Mucosa of rectum (tissue), 2 donors: ENCODE measurements around the gene PBX1.

Source experiments
- H3K27ac ChIP-seq, 2 donors: one replicate each; pipeline ENCODE4 v1.7.0; 2013; ENCODE audit warnings: inconsistent platforms in 2 of 2, low read depth in 2 of 2, low read length in 2 of 2
- H3K27me3 ChIP-seq, 2 donors: one replicate each; pipeline ENCODE4 v1.7.0; 2013; ENCODE audit warnings: low read length in 2 of 2; ENCODE audit not compliant: control insufficient read depth in 2 of 2, insufficient read depth in 2 of 2
- H3K36me3 ChIP-seq, 2 donors: one replicate each; pipeline ENCODE4 v1.7.0; 2013; ENCODE audit warnings: low read length in 2 of 2; ENCODE audit not compliant: control insufficient read depth in 2 of 2, insufficient read depth in 2 of 2
- H3K4me1 ChIP-seq, 2 donors: one replicate each; pipeline ENCODE4 v1.7.0; 2013; ENCODE audit warnings: low read length in 2 of 2, mild to moderate bottlenecking in 1 of 2; ENCODE audit not compliant: control insufficient read depth in 2 of 2, insufficient read depth in 2 of 2
- H3K4me3 ChIP-seq, 2 donors: one replicate each; pipeline ENCODE4 v1.7.0; 2013; ENCODE audit warnings: low read length in 2 of 2
- H3K9ac ChIP-seq, 2 donors: one replicate each; pipeline ENCODE4 v1.7.0; 2013; ENCODE audit warnings: low read length in 2 of 2, low read depth in 1 of 2, mild to moderate bottlenecking in 1 of 2
- H3K9me3 ChIP-seq, 2 donors: one replicate each; pipeline ENCODE4 v1.7.0; 2013; ENCODE audit warnings: low read length in 2 of 2; ENCODE audit not compliant: control insufficient read depth in 2 of 2
- donor health status: healthy.
- donor health status: Normal muscosa, but diverticular disease.

Gene PBX1

GRCh38 chr1:164701189-164701761, 142.3 kb downstream of the PBX1 start:
- H3K36me3 ChIP-seq = no peaks in the 10 kb centered on the region
- H3K4me1 ChIP-seq = peaks cover 10 to 31% of the 10 kb centered on the region in 2 donors
- no peaks in the 10 kb centered on the region for H3K9me3 ChIP-seq
- no peak overlapping the region for H3K9ac ChIP-seq
- no peaks in the 10 kb centered on the region for H3K27me3 ChIP-seq
- H3K4me3 ChIP-seq = no peak overlapping the region
- no peak overlapping the region for H3K27ac ChIP-seq

DNA sequence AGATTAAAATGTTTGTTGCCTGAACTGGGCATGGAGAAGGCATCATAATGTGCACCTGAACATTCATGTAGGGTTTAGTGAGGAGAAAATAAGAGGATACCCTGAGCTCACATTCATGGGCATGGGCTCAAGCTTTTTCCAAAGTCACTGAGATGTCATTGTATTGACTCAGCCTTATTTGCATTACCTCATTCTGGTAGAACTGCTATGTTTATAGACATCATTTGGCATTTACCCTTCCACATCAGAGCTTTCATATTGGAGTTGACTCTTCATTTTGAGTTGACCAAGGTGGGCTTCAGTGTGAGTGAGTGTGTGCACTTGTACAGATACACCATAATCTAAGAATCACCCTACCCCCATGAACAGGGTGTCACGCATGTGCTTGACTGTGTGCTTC, 143.2 kb downstream of the PBX1 start:
- H3K36me3 ChIP-seq = no peaks in the 10 kb centered on the region
- H3K27me3 ChIP-seq = no peaks in the 10 kb centered on the region
- H3K27ac ChIP-seq = no peak overlapping the region
- no peak overlapping the region for H3K4me3 ChIP-seq
- no peaks in the 10 kb centered on the region for H3K9me3 ChIP-seq
- no peak overlapping the region for H3K9ac ChIP-seq
- peaks cover 18 to 39% of the 10 kb centered on the region in 2 donors for H3K4me1 ChIP-seq

DNA sequence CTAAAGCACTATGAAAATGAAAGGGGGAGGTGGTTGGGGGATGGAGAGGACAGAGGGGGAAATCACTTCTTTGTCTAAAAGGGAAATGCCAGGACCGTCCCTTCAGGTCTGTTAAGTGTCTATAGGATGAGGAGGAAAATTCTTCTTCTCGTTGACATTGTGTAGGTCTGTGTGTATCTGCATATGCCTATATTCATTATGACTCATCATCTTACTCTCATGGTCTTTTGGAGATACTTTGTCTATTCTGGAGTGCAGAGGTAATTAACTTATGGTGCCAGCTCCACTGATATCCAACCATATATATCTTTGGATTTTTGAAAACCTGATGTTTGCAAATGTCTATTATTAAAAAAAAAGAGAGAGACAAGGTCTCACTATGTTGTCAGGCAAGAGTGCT, 143.7 kb downstream of the PBX1 start:
- Histone ChIP-seq H3K9ac (no peak overlapping the region), H3K4me1 (peaks cover 22 to 43% of the 10 kb centered on the region in 2 donors), H3K4me3 (no peak overlapping the region), H3K9me3 (no peaks in the 10 kb centered on the region), H3K27me3 (no peaks in the 10 kb centered on the region), H3K36me3 (no peaks in the 10 kb centered on the region), H3K27ac (no peak overlapping the region)

DNA sequence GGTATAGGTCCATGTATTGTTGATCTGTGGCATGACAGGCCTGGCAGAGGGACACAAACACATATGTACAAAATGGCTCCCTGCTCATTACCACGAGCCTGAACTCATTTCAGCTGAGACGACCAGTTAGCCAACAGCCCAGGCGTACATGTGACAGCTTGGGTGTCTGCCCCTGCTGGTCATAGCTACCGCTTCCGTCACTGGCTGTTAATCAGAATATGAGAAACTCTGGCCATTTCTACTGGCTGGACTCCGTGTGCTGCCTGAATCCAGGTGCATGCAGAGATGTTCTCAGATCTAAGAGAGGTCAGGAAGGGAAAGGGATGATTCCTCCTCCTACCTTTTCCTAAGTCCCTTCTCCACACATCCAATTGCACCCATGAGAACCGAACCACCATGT, 144.5 kb downstream of the PBX1 start:
- peak overlapping the region; percentile 8 to 26 for H3K27ac ChIP-seq
- no peak overlapping the region for H3K9ac ChIP-seq
- no peaks in the 10 kb centered on the region for H3K9me3 ChIP-seq
- H3K36me3 ChIP-seq = no peaks in the 10 kb centered on the region
- H3K4me1 ChIP-seq = peaks cover 25 to 47% of the 10 kb centered on the region in 2 donors
- H3K27me3 ChIP-seq = no peaks in the 10 kb centered on the region
- peak overlapping the region in 1 of 2 donors; percentile 21 for H3K4me3 ChIP-seq

DNA sequence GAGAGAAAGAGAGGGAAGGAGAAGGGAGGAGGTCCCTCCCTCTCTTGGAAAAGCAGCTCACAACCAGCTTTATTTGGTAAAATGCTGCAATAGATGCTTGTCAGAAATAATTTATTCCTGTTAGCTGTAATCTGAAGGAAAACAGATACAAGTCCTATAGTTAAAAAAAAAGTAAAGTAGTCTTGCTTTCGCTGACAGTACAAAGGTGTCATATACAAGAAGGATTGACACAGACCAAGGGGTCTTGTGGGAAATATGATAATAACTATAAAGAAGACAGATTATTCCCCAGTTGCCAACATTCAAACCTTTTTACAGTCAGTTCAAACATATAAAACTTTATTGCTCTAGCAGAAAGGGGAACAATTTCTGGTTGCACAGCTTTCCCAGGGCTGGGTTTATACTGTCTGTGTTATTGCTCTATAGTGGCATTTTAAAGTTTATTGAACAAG, 145.0 kb downstream of the PBX1 start:
- Histone ChIP-seq H3K27me3 (no peaks in the 10 kb centered on the region), H3K9ac (no peak overlapping the region), H3K27ac (peak overlapping the region; percentile 8 to 26), H3K9me3 (no peaks in the 10 kb centered on the region), H3K36me3 (no peaks in the 10 kb centered on the region), H3K4me3 (peak overlapping the region in 1 of 2 donors; percentile 21), H3K4me1 (peaks cover 29 to 51% of the 10 kb centered on the region in 2 donors)

DNA sequence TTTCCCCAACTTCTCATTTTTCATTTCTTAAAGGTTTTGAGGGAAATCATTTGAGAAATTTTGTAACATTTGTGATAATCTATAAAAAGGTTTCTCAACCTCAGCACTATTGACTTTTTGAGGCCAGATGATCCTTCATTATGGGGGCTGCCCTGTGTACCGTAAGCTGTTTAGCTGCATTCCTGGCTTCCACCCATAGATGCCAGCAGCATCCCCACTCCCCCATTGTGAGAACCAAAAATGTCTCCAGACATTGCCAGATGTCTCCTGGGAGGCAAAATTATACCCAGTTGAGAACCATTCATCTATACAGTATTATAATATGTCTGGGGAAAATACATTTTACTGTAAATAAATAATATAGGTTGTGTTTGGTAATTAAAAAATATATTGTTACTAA, 146.0 kb downstream of the PBX1 start:
- H3K27ac ChIP-seq = no peak overlapping the region
- no peaks in the 10 kb centered on the region for H3K36me3 ChIP-seq
- H3K9ac ChIP-seq = no peak overlapping the region
- no peaks in the 10 kb centered on the region for H3K27me3 ChIP-seq
- H3K4me1 ChIP-seq = peaks cover 29 to 52% of the 10 kb centered on the region in 2 donors
- no peak overlapping the region for H3K4me3 ChIP-seq
- H3K9me3 ChIP-seq = no peaks in the 10 kb centered on the region

- H3K36me3 ChIP-seq = no peaks in the 10 kb centered on the region
- peak overlapping the region; percentile 53 to 74 for H3K27ac ChIP-seq
- H3K27me3 ChIP-seq = no peaks in the 10 kb centered on the region
- H3K9me3 ChIP-seq = no peaks in the 10 kb centered on the region
- H3K4me3 ChIP-seq = no peak overlapping the region
- H3K9ac ChIP-seq = peak overlapping the region in 1 of 2 donors; percentile 21
- peaks cover 31 to 53% of the 10 kb centered on the region in 2 donors for H3K4me1 ChIP-seq
These were observed 147.6 kb downstream of the PBX1 start for GRCh38 chr1:164706606-164706987.

DNA sequence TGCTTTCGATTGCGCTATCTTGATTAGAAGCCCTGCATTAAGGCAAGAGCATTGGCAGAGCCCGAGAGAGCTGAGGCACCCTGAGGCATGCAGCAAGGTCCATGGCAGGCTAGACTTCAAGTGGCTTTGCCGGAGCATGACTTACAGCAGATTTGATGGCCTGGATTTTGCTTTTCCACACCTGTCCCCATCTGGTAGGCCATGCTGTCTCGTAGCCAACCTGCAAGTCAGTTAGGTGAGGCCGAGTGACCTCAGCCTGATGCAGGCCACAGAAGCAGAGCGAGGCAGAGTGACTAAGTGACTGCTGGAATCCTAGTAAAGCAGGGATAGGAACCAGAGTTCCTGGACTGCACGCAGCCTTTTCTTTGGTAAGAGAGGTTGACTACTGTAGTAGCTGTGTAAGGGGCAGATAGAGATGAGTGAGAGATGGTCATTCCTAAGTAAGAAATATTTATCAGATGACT, 148.9 kb downstream of the PBX1 start:
- Histone ChIP-seq H3K36me3 (no peaks in the 10 kb centered on the region), H3K9ac (no peak overlapping the region), H3K4me1 (peaks cover 42 to 57% of the 10 kb centered on the region in 2 donors), H3K9me3 (no peaks in the 10 kb centered on the region), H3K27ac (peak overlapping the region; percentile 17 to 53), H3K27me3 (no peaks in the 10 kb centered on the region), H3K4me3 (no peak overlapping the region)

DNA sequence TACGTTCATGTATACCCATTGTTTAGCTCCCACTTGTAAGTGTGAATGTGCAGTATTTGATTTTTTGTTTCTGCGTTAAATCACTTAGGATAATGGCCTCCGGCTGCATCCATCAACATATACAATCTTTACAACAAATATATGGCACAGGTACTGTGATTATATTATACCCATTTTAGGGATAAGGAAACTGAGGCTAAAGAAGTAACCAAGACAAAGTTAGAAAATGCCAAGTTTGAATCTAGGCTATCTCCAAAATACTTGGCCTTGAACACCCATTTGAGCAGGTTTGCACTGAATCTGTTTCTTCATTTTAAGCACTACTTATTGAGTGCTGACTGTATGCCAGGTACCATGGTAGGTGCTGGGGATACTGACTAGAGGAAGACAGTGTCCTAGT, 149.6 kb downstream of the PBX1 start:
- Histone ChIP-seq H3K4me3 (no peak overlapping the region), H3K27me3 (no peaks in the 10 kb centered on the region), H3K9ac (no peak overlapping the region), H3K4me1 (peaks cover 41 to 56% of the 10 kb centered on the region in 2 donors), H3K27ac (peak overlapping the region in 1 of 2 donors; percentile 14), H3K36me3 (no peaks in the 10 kb centered on the region), H3K9me3 (no peaks in the 10 kb centered on the region)

DNA sequence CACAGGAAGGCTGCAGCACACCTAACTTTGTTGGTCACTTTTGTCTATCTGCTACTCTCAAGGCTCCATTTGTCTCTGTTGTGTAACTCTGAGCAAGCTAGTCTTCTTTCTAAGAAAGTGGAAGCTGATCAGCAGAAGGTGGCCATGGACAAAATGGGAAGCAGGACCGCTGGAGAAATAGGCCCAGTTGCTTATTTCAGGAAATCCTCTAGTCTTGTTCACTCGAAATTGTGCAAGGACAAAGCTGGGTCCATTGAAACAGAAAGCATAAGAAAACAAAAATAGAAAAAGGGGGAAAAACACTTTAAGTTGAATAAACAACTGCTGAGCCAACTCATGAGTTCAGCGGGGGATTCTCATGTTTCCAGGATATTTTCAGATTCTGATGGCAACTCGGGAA, 150.1 kb downstream of the PBX1 start:
- no peaks in the 10 kb centered on the region for H3K27me3 ChIP-seq

More for the DNA sequence above, 150.1 kb downstream of the PBX1 start:
- Histone ChIP-seq H3K36me3 (no peaks in the 10 kb centered on the region), H3K4me3 (no peak overlapping the region), H3K27ac (peak overlapping the region in 1 of 2 donors; percentile 14), H3K9me3 (no peaks in the 10 kb centered on the region), H3K4me1 (peaks cover 38 to 52% of the 10 kb centered on the region in 2 donors), H3K9ac (no peak overlapping the region)
